ENCODE results near the gene KRT10.
A peak's percentile ranks its signal among the peaks of the same experiment; 100 is the strongest.

The KRT10 gene

GRCh38 chr17:40830085-40830776 is 7.8 kb upstream of the KRT10 start:
- Histone ChIP-seq H3K27ac (ENCODE audit: low read length) (no peak overlapping the region), H3K9me3 (ENCODE audit: control insufficient read depth in 1 of 2, low read length in 2 of 2) (no peaks in the 10 kb centered on the region), H3K36me3 (ENCODE audit: control insufficient read depth in 1 of 2, insufficient read depth in 2 of 2, low read length in 2 of 2) (peaks cover 4 to 15% of the 10 kb centered on the region in 2 donors), H3K4me1 (ENCODE audit: control insufficient read depth in 1 of 2, insufficient read depth in 2 of 2, low read length in 2 of 2) (no peaks in the 10 kb centered on the region), H3K4me3 (ENCODE audit: low read depth in 1 of 2, low read length in 2 of 2) (no peak overlapping the region), H3K27me3 (ENCODE audit: low read depth, low read length) (no peaks in the 10 kb centered on the region)

- no peak overlapping the region for H3K4me3 ChIP-seq (ENCODE audit: low read depth in 1 of 2, low read length in 2 of 2)
- H3K27me3 ChIP-seq (ENCODE audit: low read depth, low read length) = no peaks in the 10 kb centered on the region
- H3K4me1 ChIP-seq (ENCODE audit: control insufficient read depth in 1 of 2, insufficient read depth in 2 of 2, low read length in 2 of 2) = no peaks in the 10 kb centered on the region
- H3K9me3 ChIP-seq (ENCODE audit: control insufficient read depth in 1 of 2, low read length in 2 of 2) = no peaks in the 10 kb centered on the region
- H3K27ac ChIP-seq (ENCODE audit: low read length) = no peak overlapping the region
- peaks cover 0 to 7% of the 10 kb centered on the region in 2 donors for H3K36me3 ChIP-seq (ENCODE audit: control insufficient read depth in 1 of 2, insufficient read depth in 2 of 2, low read length in 2 of 2)
Measured at GRCh38 chr17:40828454-40829044, 6.1 kb upstream of the KRT10 start.

GRCh38 chr17:40827746-40828453 is 5.5 kb upstream of the KRT10 start:
- no peaks in the 10 kb centered on the region for H3K27me3 ChIP-seq (ENCODE audit: low read depth, low read length)
- no peak overlapping the region for H3K4me3 ChIP-seq (ENCODE audit: low read depth in 1 of 2, low read length in 2 of 2)

GRCh38 chr17:40825599-40825998 is 3.2 kb upstream of the KRT10 start:
- no peaks in the 10 kb centered on the region for H3K4me1 ChIP-seq (ENCODE audit: control insufficient read depth in 1 of 2, insufficient read depth in 2 of 2, low read length in 2 of 2)
- no peak overlapping the region for H3K27ac ChIP-seq (ENCODE audit: low read length)
- H3K4me3 ChIP-seq (ENCODE audit: low read depth in 1 of 2, low read length in 2 of 2) = no peak overlapping the region
- H3K9me3 ChIP-seq (ENCODE audit: control insufficient read depth in 1 of 2, low read length in 2 of 2) = no peaks in the 10 kb centered on the region
- peaks cover 0 to 7% of the 10 kb centered on the region in 2 donors for H3K36me3 ChIP-seq (ENCODE audit: control insufficient read depth in 1 of 2, insufficient read depth in 2 of 2, low read length in 2 of 2)
- no peaks in the 10 kb centered on the region for H3K27me3 ChIP-seq (ENCODE audit: low read depth, low read length)

More at GRCh38 chr17:40827746-40828453, 5.5 kb upstream of the KRT10 start:
- Histone ChIP-seq H3K9me3 (ENCODE audit: control insufficient read depth in 1 of 2, low read length in 2 of 2) (no peaks in the 10 kb centered on the region), H3K27ac (ENCODE audit: low read length) (no peak overlapping the region), H3K4me1 (ENCODE audit: control insufficient read depth in 1 of 2, insufficient read depth in 2 of 2, low read length in 2 of 2) (no peaks in the 10 kb centered on the region), H3K36me3 (ENCODE audit: control insufficient read depth in 1 of 2, insufficient read depth in 2 of 2, low read length in 2 of 2) (peaks cover 0 to 7% of the 10 kb centered on the region in 2 donors)

- Histone ChIP-seq H3K36me3 (ENCODE audit: control insufficient read depth in 1 of 2, insufficient read depth in 2 of 2, low read length in 2 of 2) (peaks cover 0 to 7% of the 10 kb centered on the region in 2 donors), H3K27ac (ENCODE audit: low read length) (no peak overlapping the region), H3K4me3 (ENCODE audit: low read depth in 1 of 2, low read length in 2 of 2) (no peak overlapping the region), H3K9me3 (ENCODE audit: control insufficient read depth in 1 of 2, low read length in 2 of 2) (no peaks in the 10 kb centered on the region), H3K27me3 (ENCODE audit: low read depth, low read length) (no peaks in the 10 kb centered on the region), H3K4me1 (ENCODE audit: control insufficient read depth in 1 of 2, insufficient read depth in 2 of 2, low read length in 2 of 2) (peaks cover 0 to 5% of the 10 kb centered on the region in 2 donors)
Measured at GRCh38 chr17:40824015-40824832, 1.8 kb upstream of the KRT10 start.

- Histone ChIP-seq H3K36me3 (ENCODE audit: control insufficient read depth in 1 of 2, insufficient read depth in 2 of 2, low read length in 2 of 2) (peaks cover 0 to 7% of the 10 kb centered on the region in 2 donors), H3K9me3 (ENCODE audit: control insufficient read depth in 1 of 2, low read length in 2 of 2) (no peaks in the 10 kb centered on the region), H3K4me3 (ENCODE audit: low read depth in 1 of 2, low read length in 2 of 2) (no peak overlapping the region), H3K27ac (ENCODE audit: low read length) (no peak overlapping the region), H3K4me1 (ENCODE audit: control insufficient read depth in 1 of 2, insufficient read depth in 2 of 2, low read length in 2 of 2) (peaks cover 0 to 18% of the 10 kb centered on the region in 2 donors), H3K27me3 (ENCODE audit: low read depth, low read length) (no peaks in the 10 kb centered on the region)
Measured at GRCh38 chr17:40821536-40821935, 878 bp downstream of the KRT10 start.

GRCh38 chr17:40820228-40820838 is 2.1 kb downstream of the KRT10 start:
- H3K27me3 ChIP-seq (ENCODE audit: low read depth, low read length) = no peaks in the 10 kb centered on the region
- H3K4me1 ChIP-seq (ENCODE audit: control insufficient read depth in 1 of 2, insufficient read depth in 2 of 2, low read length in 2 of 2) = peaks cover 0 to 18% of the 10 kb centered on the region in 2 donors
- no peaks in the 10 kb centered on the region for H3K9me3 ChIP-seq (ENCODE audit: control insufficient read depth in 1 of 2, low read length in 2 of 2)
- H3K4me3 ChIP-seq (ENCODE audit: low read depth in 1 of 2, low read length in 2 of 2) = no peak overlapping the region
- H3K27ac ChIP-seq (ENCODE audit: low read length) = no peak overlapping the region
- peaks cover 0 to 7% of the 10 kb centered on the region in 2 donors for H3K36me3 ChIP-seq (ENCODE audit: control insufficient read depth in 1 of 2, insufficient read depth in 2 of 2, low read length in 2 of 2)

GRCh38 chr17:40819528-40820125 is 2.8 kb downstream of the KRT10 start:
- Histone ChIP-seq H3K36me3 (ENCODE audit: control insufficient read depth in 1 of 2, insufficient read depth in 2 of 2, low read length in 2 of 2) (peaks cover 0 to 7% of the 10 kb centered on the region in 2 donors), H3K9me3 (ENCODE audit: control insufficient read depth in 1 of 2, low read length in 2 of 2) (no peaks in the 10 kb centered on the region), H3K4me1 (ENCODE audit: control insufficient read depth in 1 of 2, insufficient read depth in 2 of 2, low read length in 2 of 2) (peaks cover 0 to 18% of the 10 kb centered on the region in 2 donors), H3K27me3 (ENCODE audit: low read depth, low read length) (no peaks in the 10 kb centered on the region), H3K27ac (ENCODE audit: low read length) (peak overlapping the region; percentile 74), H3K4me3 (ENCODE audit: low read depth in 1 of 2, low read length in 2 of 2) (peak overlapping the region; percentile 68 to 84)

GRCh38 chr17:40818733-40819527 is 3.5 kb downstream of the KRT10 start:
- Histone ChIP-seq H3K27me3 (ENCODE audit: low read depth, low read length) (no peaks in the 10 kb centered on the region), H3K9me3 (ENCODE audit: control insufficient read depth in 1 of 2, low read length in 2 of 2) (no peaks in the 10 kb centered on the region), H3K36me3 (ENCODE audit: control insufficient read depth in 1 of 2, insufficient read depth in 2 of 2, low read length in 2 of 2) (peaks cover 0 to 7% of the 10 kb centered on the region in 2 donors), H3K4me1 (ENCODE audit: control insufficient read depth in 1 of 2, insufficient read depth in 2 of 2, low read length in 2 of 2) (peaks cover 0 to 18% of the 10 kb centered on the region in 2 donors), H3K4me3 (ENCODE audit: low read depth in 1 of 2, low read length in 2 of 2) (peak overlapping the region; percentile 80 to 87), H3K27ac (ENCODE audit: low read length) (peak overlapping the region; percentile 74)

GRCh38 chr17:40818343-40818732 is 4.1 kb downstream of the KRT10 start:
- H3K4me1 ChIP-seq (ENCODE audit: control insufficient read depth in 1 of 2, insufficient read depth in 2 of 2, low read length in 2 of 2) = peaks cover 0 to 18% of the 10 kb centered on the region in 2 donors

More at GRCh38 chr17:40818343-40818732, 4.1 kb downstream of the KRT10 start:
- H3K9me3 ChIP-seq (ENCODE audit: control insufficient read depth in 1 of 2, low read length in 2 of 2) = no peaks in the 10 kb centered on the region
- H3K36me3 ChIP-seq (ENCODE audit: control insufficient read depth in 1 of 2, insufficient read depth in 2 of 2, low read length in 2 of 2) = peaks cover 0 to 7% of the 10 kb centered on the region in 2 donors
- peak overlapping the region; percentile 67 for H3K27ac ChIP-seq (ENCODE audit: low read length)
- peak overlapping the region; percentile 80 to 87 for H3K4me3 ChIP-seq (ENCODE audit: low read depth in 1 of 2, low read length in 2 of 2)
- H3K27me3 ChIP-seq (ENCODE audit: low read depth, low read length) = no peaks in the 10 kb centered on the region

Measured in muscle layer of duodenum (tissue), 2 donors.